Measurements from ENCODE around the gene FRMD1. TPM values are rescaled to one million over a fixed set of nuclear protein-coding genes. Genes with fewer than 3 reads are reported as not detected.

Gene FRMD1
- total RNA-seq, 3 donors from 2014 or later: 0.29 to 0.96 (median 0.66) TPM

DNA sequence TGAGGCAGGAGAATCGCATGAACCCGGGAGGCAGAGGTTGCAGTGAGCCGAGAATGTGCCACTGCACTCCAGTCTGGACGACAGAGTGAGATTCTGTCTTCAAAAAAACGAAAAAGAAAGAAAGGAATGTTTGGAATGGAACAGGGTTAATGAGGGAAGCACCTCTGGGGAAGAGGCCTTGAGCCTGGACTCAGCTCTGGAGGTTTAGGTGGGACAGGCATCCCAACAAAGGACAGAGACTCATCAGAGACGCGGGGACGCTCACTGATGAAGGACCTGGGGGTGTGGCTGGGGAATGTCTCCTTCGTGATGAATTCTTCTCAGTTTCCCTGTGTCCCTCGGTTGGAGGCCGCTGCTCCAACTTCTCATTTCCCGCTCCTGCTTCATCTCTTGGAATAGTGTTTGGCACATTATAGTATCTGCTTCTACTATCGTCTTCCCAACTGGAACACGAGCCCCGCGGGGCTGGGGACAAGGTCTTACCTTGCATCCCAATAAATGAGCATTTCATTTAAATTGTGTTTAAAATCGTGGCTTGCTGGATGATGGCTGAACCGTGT lies 54.0 kb downstream of the FRMD1 start:
- H3K27ac ChIP-seq: no peak overlapping the region
- H3K27me3 ChIP-seq: no peaks in the 10 kb centered on the region
- TF ChIP-seq POLR2A (IDR thresholded peaks at IDR 0.05) (no peak), POLR2AphosphoS5 (IDR thresholded peaks at IDR 0.05) (no peak)
- TF ChIP-seq, protein P1, sequence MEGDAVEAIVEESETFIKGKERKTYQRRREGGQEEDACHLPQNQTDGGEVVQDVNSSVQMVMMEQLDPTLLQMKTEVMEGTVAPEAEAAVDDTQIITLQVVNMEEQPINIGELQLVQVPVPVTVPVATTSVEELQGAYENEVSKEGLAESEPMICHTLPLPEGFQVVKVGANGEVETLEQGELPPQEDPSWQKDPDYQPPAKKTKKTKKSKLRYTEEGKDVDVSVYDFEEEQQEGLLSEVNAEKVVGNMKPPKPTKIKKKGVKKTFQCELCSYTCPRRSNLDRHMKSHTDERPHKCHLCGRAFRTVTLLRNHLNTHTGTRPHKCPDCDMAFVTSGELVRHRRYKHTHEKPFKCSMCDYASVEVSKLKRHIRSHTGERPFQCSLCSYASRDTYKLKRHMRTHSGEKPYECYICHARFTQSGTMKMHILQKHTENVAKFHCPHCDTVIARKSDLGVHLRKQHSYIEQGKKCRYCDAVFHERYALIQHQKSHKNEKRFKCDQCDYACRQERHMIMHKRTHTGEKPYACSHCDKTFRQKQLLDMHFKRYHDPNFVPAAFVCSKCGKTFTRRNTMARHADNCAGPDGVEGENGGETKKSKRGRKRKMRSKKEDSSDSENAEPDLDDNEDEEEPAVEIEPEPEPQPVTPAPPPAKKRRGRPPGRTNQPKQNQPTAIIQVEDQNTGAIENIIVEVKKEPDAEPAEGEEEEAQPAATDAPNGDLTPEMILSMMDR (IDR thresholded peaks at IDR 0.05): no peak
- H3K4me1 ChIP-seq: no peaks in the 10 kb centered on the region
- no peaks in the 10 kb centered on the region for H3K36me3 ChIP-seq
- peak in 1 of 2 donors; percentile 2 for DNase-seq (ENCODE audit: low spot score in 2 of 2)
- H3K4me3 ChIP-seq: no peak overlapping the region
- intact Hi-C loops (cut with DNase I; ENCODE audit: low total_unique reads): no loop called here
- H3K9me3 ChIP-seq: no peaks in the 10 kb centered on the region

DNA sequence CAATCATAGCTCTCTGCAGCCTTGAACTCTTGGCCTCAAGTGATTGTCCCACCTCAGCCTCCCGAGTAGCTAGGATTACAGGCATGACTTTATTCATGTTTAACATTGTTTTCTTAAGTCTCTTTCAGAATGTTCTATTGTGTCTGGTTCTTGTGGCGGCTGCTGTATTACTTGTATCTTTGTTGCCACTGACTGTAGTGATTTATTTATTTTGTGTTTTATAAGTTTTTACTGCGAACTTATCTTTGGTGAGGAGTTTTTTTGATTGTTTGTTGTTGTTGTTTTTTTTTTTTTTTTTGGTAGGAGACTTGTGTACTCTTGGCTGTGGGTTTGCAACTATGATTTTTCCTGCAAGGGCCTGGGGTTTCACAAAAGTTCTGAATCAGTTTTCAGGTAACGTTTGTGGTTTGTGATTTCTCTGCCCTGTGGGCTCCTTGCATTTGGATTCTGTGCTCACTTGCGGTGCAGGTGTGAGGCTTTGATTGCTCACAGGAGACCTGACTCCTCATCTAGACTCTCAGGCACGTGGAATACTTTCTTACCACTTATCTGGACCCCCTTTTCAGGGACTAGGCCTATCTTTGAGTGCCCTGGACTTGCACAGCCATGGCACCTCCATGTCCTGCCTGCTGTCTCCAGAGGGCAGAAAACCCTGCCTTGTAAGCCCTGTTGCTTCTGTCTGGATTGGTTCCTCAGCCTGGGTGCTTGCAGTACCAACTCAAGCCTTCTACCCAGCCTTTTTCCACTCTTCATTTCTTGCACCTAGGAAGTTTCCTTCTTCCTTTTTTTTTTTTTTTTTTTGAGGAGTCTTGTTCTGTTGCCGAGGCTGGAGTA lies 56.3 kb downstream of the FRMD1 start:
- no peaks in the 10 kb centered on the region for H3K36me3 ChIP-seq
- no peaks in the 10 kb centered on the region for H3K27me3 ChIP-seq
- no peak for DNase-seq (ENCODE audit: low spot score in 2 of 2)
- H3K9me3 ChIP-seq: no peaks in the 10 kb centered on the region
- TF ChIP-seq POLR2A (IDR thresholded peaks at IDR 0.05): no peak
- H3K4me3 ChIP-seq: no peak overlapping the region
- intact Hi-C loops (cut with DNase I; ENCODE audit: low total_unique reads): no loop called here
- H3K4me1 ChIP-seq: no peaks in the 10 kb centered on the region
- no peak overlapping the region for H3K27ac ChIP-seq

DNA sequence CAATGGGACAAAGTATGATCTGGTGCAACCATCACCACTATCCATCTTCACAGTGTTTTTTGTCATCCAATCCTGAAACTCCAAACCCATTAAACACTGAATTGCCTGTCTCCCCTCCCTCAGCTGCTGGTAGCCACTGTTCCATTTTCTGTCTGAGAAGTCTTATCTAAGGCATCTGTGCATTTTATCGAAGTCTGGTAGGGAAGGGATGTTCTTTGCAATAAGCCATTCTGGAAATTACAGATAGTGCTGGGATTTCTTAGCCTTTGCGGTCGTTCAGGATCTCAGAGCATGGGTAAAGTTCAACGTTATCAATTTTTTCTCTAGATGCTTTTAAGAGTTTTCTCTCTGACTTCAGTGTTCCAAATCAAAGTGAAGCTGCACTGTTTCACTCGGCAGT lies 57.4 kb downstream of the FRMD1 start:
- no peak overlapping the region for H3K27ac ChIP-seq
- no peak for TF ChIP-seq POLR2A (IDR thresholded peaks at IDR 0.05)
- TF ChIP-seq POLR2AphosphoS5 (IDR thresholded peaks at IDR 0.05): no peak
- TF ChIP-seq, protein P1 (IDR thresholded peaks at IDR 0.05): no peak
- no peaks in the 10 kb centered on the region for H3K27me3 ChIP-seq
- no peaks in the 10 kb centered on the region for H3K9me3 ChIP-seq
- intact Hi-C loops (cut with DNase I; ENCODE audit: low total_unique reads): no loop called here
- peak in 1 of 2 donors; percentile 6 for DNase-seq (ENCODE audit: low spot score in 2 of 2)
- H3K4me3 ChIP-seq: no peak overlapping the region
- no peaks in the 10 kb centered on the region for H3K36me3 ChIP-seq
- peaks cover 0 to 9% of the 10 kb centered on the region in 2 donors for H3K4me1 ChIP-seq

DNA sequence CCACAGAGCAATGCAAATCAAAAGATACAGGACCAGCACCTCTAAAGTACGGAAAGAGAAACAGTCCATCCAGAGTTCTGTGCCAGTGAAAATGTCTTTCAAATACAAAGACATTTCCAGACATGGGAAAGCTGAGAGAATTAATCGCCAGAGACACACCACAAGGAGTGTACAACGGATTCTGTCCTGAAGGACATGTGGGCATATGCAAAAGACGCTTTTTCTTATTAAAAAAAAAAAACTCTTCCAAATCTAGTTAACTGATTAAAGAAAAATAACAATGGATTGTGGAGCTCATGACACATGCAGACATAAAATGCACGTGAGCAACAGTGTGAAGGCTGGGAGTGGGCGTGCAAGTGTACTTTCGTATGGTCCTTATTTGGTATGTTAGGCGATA lies 58.8 kb downstream of the FRMD1 start:
- Histone ChIP-seq H3K9me3 (no peaks in the 10 kb centered on the region), H3K27ac (no peak overlapping the region), H3K4me3 (no peak overlapping the region), H3K27me3 (no peaks in the 10 kb centered on the region), H3K4me1 (peaks cover 0 to 9% of the 10 kb centered on the region in 2 donors), H3K36me3 (no peaks in the 10 kb centered on the region)
- intact Hi-C loops (cut with DNase I; ENCODE audit: low total_unique reads): no loop called here
- no peak for TF ChIP-seq POLR2A (IDR thresholded peaks at IDR 0.05)
- TF ChIP-seq, protein P1 (IDR thresholded peaks at IDR 0.05): no peak
- no peak for TF ChIP-seq POLR2AphosphoS5 (IDR thresholded peaks at IDR 0.05)
- DNase-seq (ENCODE audit: low spot score in 2 of 2): no peak

DNA sequence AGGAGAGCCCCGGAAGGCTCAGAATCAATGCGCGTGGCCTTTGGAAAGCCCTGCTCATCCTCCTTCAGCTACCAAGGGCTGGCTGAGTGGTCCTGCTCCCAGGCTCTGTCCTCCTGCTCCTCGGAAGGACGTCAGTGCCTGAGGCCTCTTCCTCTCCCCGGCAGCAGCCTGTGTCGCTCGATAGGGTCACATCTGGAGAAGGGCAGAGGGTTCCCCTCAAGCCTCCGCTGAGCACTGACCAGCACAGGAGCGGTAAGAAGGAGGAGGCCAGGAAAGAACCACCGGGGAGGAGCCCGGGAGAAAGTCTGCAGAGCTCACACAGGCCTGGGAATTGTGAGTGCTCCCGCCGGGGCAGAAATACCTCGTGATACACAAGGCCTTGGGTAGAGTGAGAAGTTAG lies 60.3 kb downstream of the FRMD1 start:
- no peak overlapping the region for H3K4me3 ChIP-seq
- TF ChIP-seq, protein P1 (IDR thresholded peaks at IDR 0.05): no peak
- TF ChIP-seq POLR2AphosphoS5 (IDR thresholded peaks at IDR 0.05) (no peak), POLR2A (IDR thresholded peaks at IDR 0.05) (no peak)
- no peaks in the 10 kb centered on the region for H3K9me3 ChIP-seq
- intact Hi-C loops (cut with DNase I; ENCODE audit: low total_unique reads): no loop called here
- H3K36me3 ChIP-seq: no peaks in the 10 kb centered on the region
- DNase-seq (ENCODE audit: low spot score in 2 of 2): peak in 1 of 2 donors; percentile 8
- no peak overlapping the region for H3K27ac ChIP-seq
- peaks cover 0 to 9% of the 10 kb centered on the region in 2 donors for H3K4me1 ChIP-seq
- no peaks in the 10 kb centered on the region for H3K27me3 ChIP-seq
